IMR-90 (cell line): ENCODE data around the gene CDH23. TPM values are rescaled to one million over a fixed set of nuclear protein-coding genes. Genes with fewer than 3 reads are reported as not detected.

ENCODE experiments used
- ATAC-seq: fragments of 200-7000 bp; cut with Tn5 transposase; 2 replicates; pipeline ENCODE4 v1.9.1; 2020; ENCODE audit warnings: low read depth, mild to moderate bottlenecking, moderate library complexity
- BruUV-seq: library from RNA; stranded (reverse); fragments of 400-500 nt; replicated peaks from 2 replicates; lab custom pipeline; 2021; lab: Mats Ljungman, UMichigan
- CTCF ChIA-PET: fragments of 300-600 bp; formaldehyde crosslinking; extraction: SDS; loops from one replicate; lab custom pipeline; 2021; ENCODE audit warnings: antibody characterized with exemption; lab: Yijun Ruan, JAX
- POLR2A ChIA-PET: fragments of 300-600 bp; sonication (Branson Sonifier 250); formaldehyde crosslinking; loops from one replicate; lab custom pipeline; 2022; ENCODE audit warnings: antibody characterized with exemption; ENCODE audit not compliant: unreplicated experiment; lab: Charles Lee
- DNase-seq: peaks from one replicate; pipeline ENCODE4 v3.0.0; 2013
- H2AFZ ChIP-seq: replicated peaks from 2 replicates; pipeline ENCODE3; 2013; ENCODE audit warnings: low read length, mild to moderate bottlenecking; ENCODE audit not compliant: poor library complexity
- H2AK5ac ChIP-seq: 2 replicates; pipeline ENCODE4 v1.6.1; 2013; ENCODE audit warnings: low read depth, low read length, inconsistent platforms
- H2AK9ac ChIP-seq: replicated peaks from 2 replicates; pipeline ENCODE3; 2013; ENCODE audit warnings: mild to moderate bottlenecking, low read depth, low read length, moderate library complexity; ENCODE audit not compliant: poor library complexity
- H2BK120ac ChIP-seq: 2 replicates; pipeline ENCODE4 v1.6.1; 2013; ENCODE audit warnings: low read depth, low read length, inconsistent platforms
- H2BK15ac ChIP-seq: 3 replicates; pipeline ENCODE4 v1.6.1; 2013; ENCODE audit warnings: low read depth, low read length, inconsistent platforms
- H2BK20ac ChIP-seq: 2 replicates; pipeline ENCODE4 v1.6.1; 2013; ENCODE audit warnings: low read depth, mild to moderate bottlenecking, inconsistent platforms, low read length, moderate library complexity
- H2BK5ac ChIP-seq: 2 replicates; pipeline ENCODE4 v1.6.1; 2013; ENCODE audit warnings: mild to moderate bottlenecking, low read depth, low read length, inconsistent platforms; ENCODE audit not compliant: poor library complexity, severe bottlenecking
- H3K14ac ChIP-seq: replicated peaks from 2 replicates; pipeline ENCODE4 v1.6.1; 2013; ENCODE audit warnings: low read depth, low read length, inconsistent platforms
- H3K18ac ChIP-seq: 2 replicates; pipeline ENCODE4 v1.6.1; 2013; ENCODE audit warnings: low read depth, low read length, control low read depth
- H3K23ac ChIP-seq: 2 replicates; pipeline ENCODE4 v1.6.1; 2013; ENCODE audit warnings: low read depth, low read length, inconsistent platforms
- H3K27ac ChIP-seq: 2 replicates; pipeline ENCODE4 v1.5.1; 2013; ENCODE audit warnings: mild to moderate bottlenecking, control low read depth, low read length; ENCODE audit not compliant: insufficient read depth
- H3K27me3 ChIP-seq: 2 replicates; pipeline ENCODE4 v1.6.1; 2013; ENCODE audit warnings: low read length; ENCODE audit not compliant: control insufficient read depth, insufficient read depth
- H3K36me3 ChIP-seq: 2 replicates; pipeline ENCODE4 v1.6.1; 2013; ENCODE audit warnings: low read length, mixed read lengths; ENCODE audit not compliant: control insufficient read depth, insufficient read depth
- H3K4ac ChIP-seq: 2 replicates; pipeline ENCODE4 v1.6.1; 2013; ENCODE audit warnings: low read depth, low read length, inconsistent platforms
- H3K4me1 ChIP-seq: 2 replicates; pipeline ENCODE4 v1.6.1; 2013; ENCODE audit warnings: low read length, mixed read lengths; ENCODE audit not compliant: control insufficient read depth, insufficient read depth
- H3K4me2 ChIP-seq: 2 replicates; pipeline ENCODE4 v1.6.1; 2013; ENCODE audit warnings: low read depth, mild to moderate bottlenecking, control low read depth, low read length, moderate library complexity
- H3K4me3 ChIP-seq: 2 replicates; pipeline ENCODE4 v1.5.1; 2013; ENCODE audit warnings: low read depth, mild to moderate bottlenecking, control low read depth, low read length, moderate library complexity; ENCODE audit not compliant: insufficient read depth
- H3K56ac ChIP-seq: 2 replicates; pipeline ENCODE4 v1.6.1; 2013; ENCODE audit warnings: low read length, inconsistent platforms; ENCODE audit not compliant: insufficient read depth; ENCODE audit errors: extremely low read depth
- H3K79me1 ChIP-seq, 2 experiments: 2 replicates each; pipeline ENCODE4 v1.6.1; 2013; ENCODE audit warnings: low read length in 2 of 2, inconsistent platforms in 1 of 2, low read depth in 1 of 2
- H3K9ac ChIP-seq: 2 replicates; pipeline ENCODE4 v1.6.1; 2013; ENCODE audit warnings: low read depth, low read length, control low read depth
- H3K9me1 ChIP-seq: 2 replicates; pipeline ENCODE4 v1.6.1; 2013; ENCODE audit warnings: low read length, inconsistent platforms; ENCODE audit not compliant: insufficient read depth
- H3K9me3 ChIP-seq: 2 replicates; pipeline ENCODE4 v1.6.1; 2013; ENCODE audit warnings: low read length; ENCODE audit not compliant: control insufficient read depth, insufficient read depth
- H4K20me1 ChIP-seq: 2 replicates; pipeline ENCODE4 v1.6.1; 2013; ENCODE audit warnings: low read length, inconsistent platforms; ENCODE audit not compliant: insufficient read depth
- H4K5ac ChIP-seq: 2 replicates; pipeline ENCODE4 v1.6.1; 2013; ENCODE audit warnings: mild to moderate bottlenecking, low read depth, low read length, control low read depth
- H4K8ac ChIP-seq, 2 experiments: 2 replicates each; pipeline ENCODE4 v1.6.1; 2013; ENCODE audit warnings: low read depth in 2 of 2, low read length in 2 of 2, control low read depth in 1 of 2, inconsistent platforms in 1 of 2
- H4K91ac ChIP-seq: 2 replicates; pipeline ENCODE4 v1.6.1; 2013; ENCODE audit warnings: low read depth, low read length, inconsistent platforms; ENCODE audit not compliant: insufficient read depth
- BHLHE40 ChIP-seq: fragments of 150-350 bp; IDR thresholded peaks from 2 replicates; pipeline ENCODE4 v1.6.1; 2016; ENCODE audit warnings: mild to moderate bottlenecking, low read depth, low read length
- CEBPB ChIP-seq: IDR thresholded peaks from 2 replicates; pipeline ENCODE4 v1.6.1; 2012; ENCODE audit warnings: low read depth, low read length, improper control_type of control experiment
- CTCF ChIP-seq: conservative IDR thresholded peaks from 2 replicates; pipeline ENCODE4 v1.5.1; 2012; ENCODE audit warnings: mild to moderate bottlenecking, low read depth, low read length, improper control_type of control experiment
- FOS ChIP-seq: fragments of 150-350 bp; IDR thresholded peaks from 2 replicates; pipeline ENCODE4 v1.6.1; 2016; ENCODE audit warnings: low read depth, low read length
- MAFK ChIP-seq: IDR thresholded peaks from 2 replicates; pipeline ENCODE4 v1.6.1; 2012; ENCODE audit warnings: low read depth, low read length, improper control_type of control experiment
- MAZ ChIP-seq: IDR thresholded peaks from 2 replicates; pipeline ENCODE4 v1.6.1; 2012; ENCODE audit warnings: low read depth, mild to moderate bottlenecking, low read length, improper control_type of control experiment, moderate library complexity, borderline replicate concordance
- MXI1 ChIP-seq: IDR thresholded peaks from 2 replicates; pipeline ENCODE4 v1.6.1; 2012; ENCODE audit warnings: low read depth, mild to moderate bottlenecking, low read length, moderate library complexity, borderline replicate concordance
- NFE2L2 ChIP-seq: fragments of 150-350 bp; IDR thresholded peaks from 2 replicates; pipeline ENCODE4 v1.6.1; 2016; ENCODE audit warnings: low read depth, mild to moderate bottlenecking, low read length
- POLR2A ChIP-seq: IDR thresholded peaks from 2 replicates; pipeline ENCODE4 v1.6.1; 2012; ENCODE audit warnings: mild to moderate bottlenecking, low read depth, low read length
- RAD21 ChIP-seq: IDR thresholded peaks from 2 replicates; pipeline ENCODE4 v1.6.1; 2012; ENCODE audit warnings: low read length, improper control_type of control experiment
- RCOR1 ChIP-seq: IDR thresholded peaks from 2 replicates; pipeline ENCODE4 v1.6.1; 2012; ENCODE audit warnings: mild to moderate bottlenecking, low read length, improper control_type of control experiment; ENCODE audit not compliant: insufficient replicate concordance
- RFX5 ChIP-seq: IDR thresholded peaks from 2 replicates; pipeline ENCODE4 v1.8.0; 2012; ENCODE audit warnings: low read depth, mild to moderate bottlenecking, low read length, moderate library complexity
- SMC3 ChIP-seq: fragments of 150-350 bp; IDR thresholded peaks from 2 replicates; pipeline ENCODE4 v1.6.1; 2016; ENCODE audit warnings: low read depth, mild to moderate bottlenecking, antibody characterized with exemption, low read length, moderate library complexity
- USF2 ChIP-seq: fragments of 150-350 bp; IDR thresholded peaks from 2 replicates; pipeline ENCODE4 v1.6.1; 2017; ENCODE audit warnings: mild to moderate bottlenecking, antibody characterized with exemption, low read length, low read depth
- WGBS, 2 experiments: methylation state at CpG; one replicate each; pipeline versions ENCODE4 v1.1.5 to v1.1.7; 2013; ENCODE audit warnings: missing lambda C conversion rate in 2 of 2; ENCODE audit not compliant: insufficient read length in 1 of 2; ENCODE audit errors: extremely low coverage in 2 of 2; 5-methylcytosine and 5-hydroxymethylcytosine counted together
- dilution Hi-C: fragments of 300-500 bp; cut with HindIII; formaldehyde crosslinking; loops from one replicate; pipeline ENCODE4 v1.14.3; 2018; ENCODE audit warnings: low sequenced_read_pairs; ENCODE audit not compliant: unreplicated experiment
- in situ Hi-C: fragments of 300-500 bp; cut with MboI; formaldehyde crosslinking; loops from 3 replicates; pipeline ENCODE4 v1.14.3; 2019; ENCODE audit warnings: low sequenced_read_pairs, inconsistent platforms, mixed read lengths
- intact Hi-C: fragments of 100-400 bp; cut with micrococcal nuclease; formaldehyde crosslinking; loops from 2 replicates; pipeline ENCODE4 v1.10.0; 2022
- polyA plus RNA-seq, 3 experiments: library from polyadenylated mRNA; depleted of rRNA; stranded (reverse); fragments of >200 nt; gene quantifications; 2 replicates each; pipeline ENCODE4 v1.2.3, GENCODE V29; 2012; ENCODE audit warnings: low replicate concordance in 1 of 3
- total RNA-seq: library from RNA; depleted of rRNA; stranded (reverse); fragments of >200 nt; gene quantifications from 2 replicates; pipeline ENCODE4 v1.2.3, GENCODE V29; 2012

CDH23 gene
- total and polyA plus RNA-seq, 2 of the 4 experiments (the other 2 are of a cell fraction) = under 0.01 to 0.03 TPM

DNA sequence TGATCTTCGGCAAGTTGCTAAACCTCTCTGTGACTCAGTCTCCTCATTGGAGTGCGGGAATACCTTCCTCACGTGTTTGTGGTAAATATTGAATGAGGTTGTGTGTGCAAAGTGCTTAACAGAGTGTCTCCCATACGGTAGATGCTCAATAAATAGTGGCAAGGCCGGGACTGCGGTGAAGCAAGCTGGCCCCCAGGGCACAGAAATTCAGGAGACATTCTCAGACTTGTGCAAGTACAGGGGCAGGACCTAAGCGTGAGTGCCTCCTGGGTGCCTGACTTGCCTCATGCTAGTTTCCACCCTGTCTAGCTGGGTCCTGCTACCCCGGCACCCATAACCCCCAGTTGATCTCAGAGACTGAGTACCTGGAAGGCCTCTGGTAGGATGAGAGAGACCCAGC, 97.8 kb downstream of the CDH23 start:
- no peak overlapping the region for H2AK9ac ChIP-seq
- BruUV-seq = no TSS peak
- no peak overlapping the region for H3K4ac ChIP-seq
- H2BK15ac ChIP-seq = no peak overlapping the region
- ATAC-seq (no peak), DNase-seq (no peak)
- H3K9ac ChIP-seq = no peak overlapping the region
- H3K27ac ChIP-seq = no peak overlapping the region
- H4K5ac ChIP-seq = no peak overlapping the region
- no peak overlapping the region for H3K4me3 ChIP-seq
- no peak overlapping the region for H2AK5ac ChIP-seq
- no peak overlapping the region for H3K14ac ChIP-seq
- peaks cover 32% of the 10 kb centered on the region for H3K27me3 ChIP-seq
- no peaks in the 10 kb centered on the region for H3K79me1 ChIP-seq
- no peaks in the 10 kb centered on the region for H3K4me1 ChIP-seq
- H2BK5ac ChIP-seq = no peak overlapping the region
- H3K9me3 ChIP-seq = no peaks in the 10 kb centered on the region
- ChIA-PET CTCF (no interaction called here), POLR2A (no interaction called here)
- no peak overlapping the region for H4K91ac ChIP-seq
- H3K36me3 ChIP-seq = no peaks in the 10 kb centered on the region
- H3K9me1 ChIP-seq = no peaks in the 10 kb centered on the region
- intact Hi-C loops = no loop called here
- H2BK20ac ChIP-seq = no peak overlapping the region
- H3K23ac ChIP-seq = no peak overlapping the region
- no peak overlapping the region for H3K4me2 ChIP-seq
- no peak overlapping the region for H4K8ac ChIP-seq
- no peak overlapping the region for H2BK120ac ChIP-seq
- in situ Hi-C loops = no loop called here
- H3K18ac ChIP-seq = no peak overlapping the region
- dilution Hi-C loops = no loop called here
- 83% methylated on average over 4 of the region's 8 CpGs; no CpG with 5 or more reads in 1 of the 2 experiments for WGBS, 2 experiments
- no peaks in the 10 kb centered on the region; the same call in 1 of the 2 replicates for H4K20me1 ChIP-seq
- TF ChIP-seq MXI1 (no peak), CEBPB (no peak), CTCF (no peak), NFE2L2 (no peak), FOS (no peak), RCOR1 (no peak), RAD21 (no peak), RFX5 (no peak), BHLHE40 (no peak), MAFK (no peak), SMC3 (no peak), MAZ (no peak), USF2 (no peak), POLR2A (no peak)
- H2AFZ ChIP-seq = no peak overlapping the region
- H3K56ac ChIP-seq = no peak overlapping the region
